GM19025 (cell line): ENCODE results near the gene CREB3.

ENCODE experiments used
- ATAC-seq: cut with Tn5 transposase; IDR thresholded peaks from one replicate; pipeline ENCODE4 v1.9.1; 2021; ENCODE audit warnings: mild to moderate bottlenecking, low read depth, moderate library complexity; ENCODE audit not compliant: unreplicated experiment

The CREB3 gene

DNA sequence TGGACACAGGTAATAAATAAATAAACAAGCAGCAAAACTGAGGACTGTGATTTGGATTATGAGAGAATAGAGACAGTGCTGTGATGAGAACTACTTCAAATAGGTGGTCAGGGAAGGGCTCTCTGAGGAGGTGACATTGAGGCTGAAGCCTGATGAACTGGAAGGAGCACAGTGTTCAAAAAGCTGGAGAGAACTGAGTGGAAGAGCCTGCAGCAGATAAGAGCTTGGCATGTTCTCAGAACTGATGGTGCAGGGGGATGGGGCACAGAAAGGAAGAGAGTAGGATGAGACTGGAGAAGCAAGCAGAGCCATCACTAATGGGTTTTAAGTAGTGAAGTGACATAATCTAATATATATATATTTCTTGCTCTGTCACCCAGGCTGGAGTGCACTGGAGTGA lies 31.5 kb upstream of the CREB3 start:
- ATAC-seq = no peak

DNA sequence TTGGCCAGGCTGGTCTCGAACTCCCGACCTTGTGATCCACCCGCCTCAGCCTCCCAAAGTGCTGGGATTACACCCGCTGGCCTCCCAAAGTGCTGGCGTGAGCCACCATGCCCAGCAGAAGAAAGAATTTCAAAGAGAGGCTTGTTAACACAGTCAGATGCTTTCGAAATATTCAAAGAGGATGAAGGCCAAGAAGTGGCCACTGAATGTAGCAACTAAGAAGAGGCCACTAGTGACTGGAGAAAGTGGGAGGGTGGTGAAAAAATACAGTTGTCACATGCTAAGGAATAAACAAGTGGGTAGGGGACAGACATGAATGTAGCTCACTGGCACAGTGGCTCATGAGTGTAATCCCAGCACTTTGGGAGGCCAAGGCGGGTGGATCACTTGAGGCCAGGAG lies 29.8 kb upstream of the CREB3 start:
- no peak for ATAC-seq

DNA sequence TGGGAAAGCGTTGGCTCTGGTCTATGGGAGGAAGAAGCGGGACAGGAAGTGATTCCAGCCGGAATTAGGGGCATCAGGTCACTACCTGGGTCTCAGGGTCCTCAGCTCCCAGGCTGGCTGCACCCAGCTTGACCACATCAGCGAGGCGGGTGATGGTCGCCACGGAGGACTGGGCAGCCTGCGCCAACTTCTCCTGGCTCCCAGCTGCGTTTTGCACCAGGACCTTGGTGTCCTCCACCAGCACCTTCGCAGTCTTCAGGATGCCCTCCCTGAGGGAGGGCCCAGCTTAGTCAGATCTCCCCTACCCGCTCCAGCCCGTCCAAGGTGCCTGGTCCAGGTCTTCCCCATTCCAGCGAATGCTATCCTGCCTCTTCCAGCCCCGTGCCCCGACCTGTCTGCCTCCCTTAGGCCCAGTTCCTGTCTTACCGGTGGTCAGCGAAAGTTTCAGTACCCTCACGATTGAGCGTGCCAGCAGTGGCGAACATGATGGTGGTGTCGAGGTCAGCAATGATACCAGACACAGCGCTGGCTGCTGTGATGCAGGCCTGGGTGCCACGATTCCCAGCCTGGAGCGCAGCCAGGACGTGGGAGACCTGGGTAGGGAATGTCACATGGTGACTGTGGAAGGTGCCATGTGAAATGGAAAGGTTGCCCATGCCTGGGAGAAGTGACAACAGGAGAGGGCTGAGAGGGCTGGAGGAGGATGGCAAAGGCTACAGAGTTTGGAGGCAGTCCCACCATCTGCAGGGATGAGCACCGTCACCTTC lies 28.4 kb upstream of the CREB3 start:
- no peak for ATAC-seq

DNA sequence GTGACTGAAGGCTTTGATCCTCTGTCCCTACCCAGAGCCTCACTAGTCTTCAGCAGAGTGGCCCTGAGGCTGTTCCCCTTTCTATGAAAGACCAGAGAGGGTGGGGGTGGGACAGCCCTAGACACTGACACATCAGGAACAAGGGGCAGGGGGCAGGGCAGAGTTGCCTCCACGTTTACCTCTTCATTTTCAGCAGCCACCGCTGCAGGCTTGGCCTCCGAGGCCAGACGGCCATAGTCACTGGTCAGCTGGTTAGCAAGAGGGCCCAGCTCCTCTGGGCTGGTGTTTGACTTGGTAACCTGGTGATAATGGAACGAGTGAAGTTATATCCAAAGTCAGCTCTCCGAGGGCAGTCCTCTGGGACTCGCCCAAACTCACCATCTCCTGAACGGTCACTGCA lies 27.1 kb upstream of the CREB3 start:
- no peak for ATAC-seq

DNA sequence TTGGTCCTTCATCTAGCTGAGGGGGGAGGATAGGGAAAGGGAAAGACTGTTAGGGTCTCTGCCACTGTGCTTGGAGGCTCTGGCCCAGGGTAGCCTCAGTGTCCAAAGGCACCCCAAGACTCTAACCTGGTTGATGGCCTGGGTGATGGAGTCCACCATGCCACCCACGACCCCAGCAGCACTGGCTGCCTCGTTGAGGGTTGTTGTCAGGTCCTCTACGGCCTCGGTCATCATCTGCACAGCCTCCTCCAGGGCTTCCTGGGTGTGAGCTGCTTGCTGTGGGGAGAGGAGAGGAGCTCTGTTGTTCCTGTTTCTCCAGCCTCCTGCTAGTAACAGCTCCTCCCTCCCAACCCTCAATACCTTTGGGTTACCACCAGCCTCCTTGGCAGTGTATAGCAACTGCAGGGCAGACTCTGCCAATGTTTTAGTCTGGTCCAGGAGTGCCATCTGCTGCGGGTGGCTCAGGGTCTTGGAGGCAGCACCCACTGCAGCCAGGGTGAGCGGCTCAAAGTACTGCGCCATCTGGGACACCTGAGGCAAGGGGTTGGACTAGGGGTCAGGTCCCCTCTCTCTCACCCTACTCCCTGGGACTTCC lies 26.5 kb upstream of the CREB3 start:
- ATAC-seq = no peak

DNA sequence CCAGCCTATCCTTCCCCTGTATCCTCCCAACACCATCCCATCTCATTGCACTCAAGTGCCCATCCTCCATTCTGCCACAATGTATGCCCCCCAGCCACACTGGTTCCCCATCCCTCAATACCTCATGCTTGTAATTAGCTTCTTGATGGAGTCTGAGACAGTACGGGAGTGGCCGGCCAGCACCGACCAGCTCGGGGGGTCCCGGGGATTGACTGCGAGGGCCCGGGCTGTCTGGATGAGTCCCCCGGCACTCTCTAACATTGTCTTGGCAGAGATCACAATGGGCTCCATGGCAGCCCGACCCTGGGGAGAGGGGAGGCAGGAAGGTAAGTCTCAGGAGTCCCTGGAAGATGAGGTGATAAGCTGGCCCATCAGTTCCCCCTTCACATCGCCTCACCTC lies 25.5 kb upstream of the CREB3 start:
- ATAC-seq = no peak

DNA sequence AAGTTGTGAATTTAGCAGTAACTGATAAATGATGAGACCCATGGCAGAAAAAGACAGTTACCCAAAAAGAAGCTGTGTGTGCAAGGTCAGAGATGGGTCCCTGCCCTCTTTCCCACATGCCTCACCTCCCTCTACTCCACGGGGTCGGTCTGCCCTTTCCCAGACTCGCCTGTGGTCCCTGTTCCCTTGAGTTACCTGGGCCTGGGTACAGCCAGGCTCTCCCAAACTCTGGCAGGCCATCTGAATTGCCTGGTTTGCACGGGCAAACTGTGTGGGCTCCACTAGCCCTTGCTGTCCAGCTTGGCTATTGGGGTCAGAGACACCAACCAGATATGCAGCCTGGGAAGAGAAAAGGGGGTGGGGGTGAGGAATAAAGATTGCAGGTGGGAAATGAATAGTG lies 24.3 kb upstream of the CREB3 start:
- no peak for ATAC-seq

DNA sequence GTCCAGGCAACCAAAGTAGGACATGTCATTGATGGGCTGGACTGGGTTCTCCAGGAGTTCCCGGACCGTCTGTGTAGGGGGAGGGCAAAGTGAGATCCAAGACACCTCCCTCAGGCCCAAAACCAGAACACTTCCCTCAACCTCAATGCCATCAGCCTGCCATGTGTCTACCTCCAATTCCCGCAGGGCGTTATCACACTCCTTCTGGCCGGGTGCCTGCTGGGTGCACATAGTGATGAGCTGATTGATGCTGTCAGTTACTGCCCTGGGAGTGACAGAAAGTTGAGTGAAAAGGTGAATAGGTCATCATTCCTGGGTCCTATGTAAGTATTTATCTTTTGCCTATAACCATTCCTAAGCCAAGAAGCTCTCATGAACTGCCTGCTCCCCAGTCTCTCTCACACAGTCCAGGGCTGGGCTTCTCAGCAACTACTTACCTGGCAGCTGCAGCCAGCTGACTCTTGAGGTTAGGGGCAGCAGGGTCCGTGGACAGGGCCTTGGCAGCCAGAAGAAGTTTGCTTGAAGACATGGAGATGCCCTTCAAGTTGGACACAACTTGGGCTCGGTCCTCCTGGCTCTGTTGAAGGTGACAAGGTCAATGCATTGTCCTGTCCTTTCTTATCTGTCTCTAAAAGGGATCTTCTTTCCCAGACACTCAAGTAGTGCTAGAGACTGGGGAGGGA lies 21.5 kb upstream of the CREB3 start:
- no peak for ATAC-seq

DNA sequence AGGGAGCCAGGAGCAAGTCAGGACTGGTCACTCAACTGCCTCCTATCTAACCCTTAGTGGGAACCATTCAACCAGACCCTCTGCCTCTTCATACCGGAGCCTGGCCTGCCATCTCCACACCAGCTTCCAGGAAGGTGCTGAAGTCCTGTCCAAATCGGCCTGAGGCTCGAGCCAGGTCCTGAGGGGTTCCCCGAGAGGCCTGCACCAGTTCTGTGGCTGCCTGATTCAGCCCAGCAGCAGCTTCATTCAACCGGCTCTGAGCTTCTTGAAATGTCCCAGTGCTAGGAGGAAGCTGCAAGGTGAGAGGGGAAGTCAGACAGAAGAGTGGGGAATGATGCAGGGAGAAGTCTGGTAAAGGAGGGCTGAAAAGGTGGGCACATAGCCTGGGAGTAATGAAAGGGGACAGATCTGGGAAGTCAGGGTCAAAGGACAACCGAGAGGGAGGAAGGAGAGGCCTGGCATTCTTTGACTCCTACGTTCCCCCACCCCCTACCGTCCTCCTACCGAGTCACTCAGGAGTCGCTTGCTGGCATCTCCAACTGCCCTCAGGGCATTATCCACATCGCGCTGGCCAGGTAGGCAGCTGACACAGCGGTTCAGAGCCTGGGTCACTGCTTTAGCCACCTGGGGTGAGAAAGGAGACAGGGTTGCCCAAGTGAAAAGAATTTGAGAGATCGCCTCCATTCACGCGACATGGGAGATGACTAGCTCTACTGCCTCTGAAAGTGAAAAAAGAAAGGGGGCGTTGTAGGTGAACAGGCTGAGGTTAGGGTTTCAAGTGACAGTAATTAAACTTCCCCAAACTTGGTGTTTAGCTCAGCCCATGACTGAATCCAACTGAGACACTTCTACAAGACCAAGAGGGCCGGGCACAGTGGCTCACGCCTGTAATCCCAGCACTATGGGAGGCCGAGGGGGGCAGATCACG lies 20.7 kb upstream of the CREB3 start:
- ATAC-seq = no peak

DNA sequence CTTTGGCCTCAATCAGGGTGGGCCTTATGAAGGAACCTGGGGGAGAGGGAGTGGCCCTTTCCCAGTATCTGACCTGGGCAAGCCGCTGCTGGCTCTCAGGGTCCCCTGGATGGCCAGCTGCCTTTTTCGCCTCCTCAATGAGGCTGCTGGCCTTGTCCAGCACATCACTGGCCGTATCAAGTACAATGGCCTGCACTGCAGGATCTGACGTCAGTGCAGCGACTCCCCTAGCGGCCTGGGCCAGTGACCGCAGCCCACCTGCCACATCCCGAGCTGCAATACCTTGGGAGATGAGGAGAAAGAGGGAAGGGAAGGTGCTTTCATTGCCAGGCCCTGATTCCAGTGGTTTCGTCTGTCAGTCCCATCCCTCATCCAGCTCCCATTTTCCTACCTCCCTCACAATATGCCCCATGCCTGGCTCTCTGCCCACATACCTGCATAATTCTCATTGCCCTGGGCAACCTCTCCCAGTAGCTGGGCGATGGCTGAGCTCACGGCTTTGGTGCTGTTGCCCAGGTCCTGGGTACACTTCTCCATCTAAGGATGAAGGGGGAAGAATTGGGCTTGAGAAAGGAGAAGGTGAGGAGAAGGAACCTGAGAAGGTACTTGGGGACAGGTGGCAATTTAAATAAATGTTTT lies 19.6 kb upstream of the CREB3 start:
- ATAC-seq = no peak

DNA sequence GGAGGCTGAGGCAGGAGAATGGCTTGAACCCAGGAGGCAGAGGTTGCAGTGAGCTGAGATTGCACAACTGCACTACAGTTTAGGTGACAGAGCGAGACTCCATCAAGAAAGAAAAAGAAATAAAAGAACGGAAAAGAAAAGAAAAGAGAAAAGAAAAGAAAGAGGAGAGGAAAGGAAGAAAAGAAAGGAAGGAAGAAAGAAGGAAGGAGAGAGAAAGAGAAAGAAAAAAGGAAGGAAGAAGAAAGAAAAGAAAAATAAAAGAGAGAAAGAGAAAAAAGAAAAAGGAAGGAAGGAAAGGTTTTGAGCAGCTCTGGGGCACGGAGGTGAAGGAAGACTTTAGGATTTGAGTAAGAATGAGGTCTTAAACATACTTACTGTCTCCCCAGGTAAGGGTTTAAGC lies 18.9 kb upstream of the CREB3 start:
- no peak for ATAC-seq

DNA sequence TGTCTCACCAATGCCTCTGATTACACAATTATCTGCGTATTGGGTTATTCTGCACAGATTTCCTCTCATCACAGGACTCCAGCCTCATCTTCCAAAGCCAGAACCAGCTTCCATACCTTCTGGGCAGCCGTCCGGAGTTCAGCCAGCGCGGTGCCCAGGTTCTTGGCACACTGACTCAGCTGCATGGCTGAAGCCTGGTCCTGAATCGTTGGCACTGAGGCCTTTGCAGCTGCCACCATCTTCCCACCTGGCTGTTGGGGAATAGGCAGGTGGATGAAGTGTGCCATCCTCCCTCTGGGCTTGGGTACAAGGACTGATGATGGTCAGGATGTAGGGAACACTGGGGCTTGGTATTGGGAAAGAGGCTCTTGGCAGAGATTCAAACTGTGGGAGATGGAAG lies 18.3 kb upstream of the CREB3 start:
- ATAC-seq = no peak

DNA sequence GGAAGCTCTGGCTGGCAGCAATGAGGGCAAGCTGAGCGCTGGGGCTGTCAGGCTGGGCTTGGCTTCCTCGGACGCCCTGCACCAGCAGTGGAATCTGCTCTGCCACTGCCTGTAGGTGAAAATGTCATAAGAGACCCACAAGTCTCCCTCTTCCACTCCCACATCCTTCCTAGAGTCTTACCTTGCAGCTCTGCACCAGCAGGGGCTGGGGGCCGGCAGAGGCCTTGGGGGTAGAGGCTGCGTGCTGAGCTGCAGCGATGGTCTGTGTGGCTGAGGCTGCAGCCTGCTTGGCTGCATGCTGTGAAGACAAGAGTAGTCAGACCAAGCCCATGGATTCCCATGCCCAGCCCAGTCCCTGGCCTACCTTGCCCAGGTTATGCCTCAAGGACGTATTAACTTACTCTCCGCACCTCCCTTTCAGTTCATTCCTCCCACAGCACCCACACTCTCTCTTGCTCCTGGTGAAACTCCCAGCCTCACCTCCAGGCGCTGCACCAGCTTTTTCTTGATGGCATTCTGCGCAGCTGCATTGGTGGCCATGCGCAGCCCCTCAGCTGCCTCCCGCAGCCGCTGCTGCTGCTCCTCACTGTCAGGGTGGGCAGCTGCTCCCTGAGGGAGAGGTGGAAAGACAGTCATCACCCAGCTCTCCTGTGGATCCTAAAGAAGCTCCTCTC lies 17.8 kb upstream of the CREB3 start:
- ATAC-seq = no peak

DNA sequence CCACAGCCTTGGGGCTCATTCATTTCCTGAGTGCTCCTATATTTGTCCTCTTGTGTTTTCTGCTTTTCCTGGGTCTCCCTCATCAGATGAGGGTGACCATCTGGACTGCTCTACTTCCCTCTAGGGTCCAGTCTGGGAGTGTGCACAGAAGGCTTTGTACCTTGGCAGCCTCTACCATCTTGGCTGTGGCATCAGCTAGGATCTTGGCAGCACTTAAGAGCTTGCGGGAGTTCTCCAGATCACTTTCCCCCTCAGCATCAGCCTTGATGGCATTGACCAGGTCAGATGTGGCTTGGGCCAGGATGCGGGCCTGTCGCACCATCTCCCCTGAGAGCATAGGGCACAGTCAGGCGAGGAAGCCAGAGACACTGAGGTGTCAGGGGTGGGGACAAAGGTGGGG lies 16.2 kb upstream of the CREB3 start:
- no peak for ATAC-seq

DNA sequence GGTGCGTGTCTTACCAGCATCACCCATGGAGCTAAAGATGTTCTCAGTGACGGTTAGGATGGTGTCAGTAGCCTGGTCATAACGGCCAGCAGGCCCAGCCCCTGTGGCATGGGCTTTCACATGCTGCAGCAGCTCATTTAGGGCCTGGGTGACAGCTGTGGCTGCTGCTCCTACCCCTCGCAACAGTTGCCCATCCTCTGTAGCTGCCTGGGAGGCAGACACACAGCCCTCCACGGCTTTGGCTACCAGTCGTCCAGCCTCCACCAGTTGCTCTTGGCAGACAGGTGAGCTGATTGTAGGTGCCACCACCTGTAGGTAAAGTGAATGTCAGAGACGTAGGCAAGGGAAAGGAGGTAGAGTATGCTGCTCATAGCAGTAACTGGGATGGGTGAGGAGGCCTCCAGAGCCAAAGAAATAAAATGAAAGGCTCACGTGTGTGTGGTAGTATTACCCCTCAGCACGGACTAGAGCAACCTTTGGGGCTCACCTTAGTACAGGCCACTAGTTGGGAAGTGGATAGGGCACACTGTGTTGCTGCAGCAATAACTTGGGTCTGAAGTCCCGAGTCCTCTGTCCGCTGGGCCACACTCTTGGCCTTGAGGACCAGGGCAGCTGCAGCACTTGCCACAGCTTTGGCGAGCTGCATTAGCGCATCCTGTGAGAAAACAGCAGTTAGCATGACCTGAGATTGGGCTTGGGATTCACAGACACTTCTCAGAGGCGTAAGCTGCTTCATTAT lies 15.2 kb upstream of the CREB3 start:
- no peak for ATAC-seq

DNA sequence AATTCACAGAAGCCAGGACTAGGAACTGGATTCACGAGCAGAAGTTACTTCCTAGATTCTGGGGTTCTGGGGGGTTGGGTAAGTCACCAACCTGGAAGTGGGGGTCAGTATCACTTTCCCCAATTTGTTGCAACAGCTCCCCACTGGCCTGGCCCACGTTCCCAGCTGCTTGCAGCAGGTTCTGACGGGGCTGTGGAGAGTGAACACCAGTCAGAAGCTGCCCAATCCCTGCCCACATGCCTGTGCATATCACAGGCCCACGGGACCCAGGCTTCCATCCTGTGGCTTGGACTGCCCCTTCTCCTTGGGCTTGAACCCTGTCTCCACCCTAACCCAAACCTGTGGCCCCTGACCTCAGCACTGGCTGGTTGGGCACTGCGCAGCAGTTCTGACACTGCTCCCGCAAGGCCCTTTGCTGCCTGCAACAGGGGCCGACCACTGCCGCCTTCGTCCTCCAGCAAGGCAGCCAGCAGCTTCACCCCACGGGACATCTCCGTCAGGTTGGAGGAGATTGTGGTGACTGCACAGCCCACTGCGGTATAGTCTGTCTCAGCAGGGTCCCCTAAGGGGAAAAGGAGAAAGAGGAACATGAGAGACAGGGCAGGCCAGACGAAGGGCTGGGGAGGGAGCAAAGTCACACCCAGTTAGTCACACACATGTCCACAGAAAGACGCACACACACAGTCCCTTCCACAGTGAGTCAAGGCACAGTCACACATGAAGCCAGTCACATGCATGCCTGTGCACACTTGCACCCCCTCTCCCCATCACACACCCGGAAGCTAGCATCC lies 13.6 kb upstream of the CREB3 start:
- no peak for ATAC-seq

DNA sequence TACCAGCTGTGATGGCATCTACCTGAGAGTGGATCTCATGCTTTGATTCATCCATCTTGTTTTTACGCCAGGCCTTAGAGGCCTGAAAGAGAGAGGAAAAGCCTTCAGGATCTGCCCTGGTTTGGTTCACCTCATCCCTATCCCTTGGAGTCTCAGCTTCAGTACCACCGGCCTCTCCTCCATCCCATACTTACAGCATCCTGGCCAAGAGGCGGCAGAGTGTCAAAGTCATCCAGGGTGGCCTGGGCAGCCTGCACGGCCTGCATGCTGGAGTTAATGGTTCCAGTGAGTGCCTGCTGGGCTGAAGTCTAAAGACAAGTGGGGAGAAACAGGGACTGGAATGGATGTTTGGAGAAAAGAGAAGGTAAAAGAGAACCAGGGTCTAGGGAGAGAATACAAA lies 12.9 kb upstream of the CREB3 start:
- no peak for ATAC-seq

DNA sequence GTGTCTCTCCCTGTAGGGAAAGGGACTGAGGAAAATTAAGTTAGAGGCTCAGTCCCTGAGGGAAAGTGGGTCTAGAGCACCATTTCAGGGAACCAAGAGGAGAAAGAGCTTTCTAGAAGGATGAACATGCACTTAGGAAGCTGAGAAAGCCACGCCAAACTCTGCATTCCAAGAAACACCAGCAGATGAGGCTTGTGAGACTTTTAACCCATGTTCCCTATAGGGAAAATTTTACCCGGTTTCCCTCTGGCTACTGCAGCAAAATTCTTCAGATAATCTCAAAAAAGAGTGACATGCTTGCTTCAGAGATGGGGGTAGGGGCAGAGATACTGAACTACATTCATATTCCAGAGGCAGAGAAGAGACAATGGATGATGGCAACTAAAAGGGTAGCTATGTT lies 9.0 kb upstream of the CREB3 start:
- ATAC-seq = no peak
